Right renal pelvis (tissue), 4 donors: ENCODE data around the gene SERTM1. TPM values are rescaled to one million over a fixed set of nuclear protein-coding genes. Genes with fewer than 3 reads are reported as not detected.
A peak's percentile ranks its signal among the peaks of the same experiment; 100 is the strongest.

Experiments
- DNase-seq, 4 donors: peaks; one replicate each; pipeline ENCODE4 v3.0.0-alpha.2; 2013; ENCODE audit warnings: low read depth in 4 of 4, low spot score in 3 of 4, missing footprints in 1 of 4
- polyA plus RNA-seq, 4 donors: library from polyadenylated mRNA; unstranded; fragments of 120-200 nt; gene quantifications; one replicate each; pipeline ENCODE4 v1.2.1, GENCODE V29; 2013; ENCODE audit not compliant: insufficient read length in 4 of 4

The SERTM1 gene
- polyA plus RNA-seq, 4 donors: 0.32 to 0.72 (median 0.54) TPM

- peak in 2 of 4 donors; percentile 13 to 31 for DNase-seq
These were observed 35.5 kb downstream of the SERTM1 start for GRCh38 chr13:36709136-36709890.

- DNase-seq: no peak
These were observed 36.6 kb downstream of the SERTM1 start for GRCh38 chr13:36710396-36710795.

GRCh38 chr13:36712290-36712689 is 38.5 kb downstream of the SERTM1 start:
- no peak for DNase-seq

GRCh38 chr13:36712770-36713169 is 39.0 kb downstream of the SERTM1 start:
- DNase-seq: peak in 3 of 4 donors; percentile 11 to 27 (median 24)

- DNase-seq: no peak
These were observed 40.1 kb downstream of the SERTM1 start for GRCh38 chr13:36713887-36714286.

GRCh38 chr13:36715841-36716240 is 42.0 kb downstream of the SERTM1 start:
- no peak for DNase-seq

- DNase-seq: no peak
These were observed 43.2 kb downstream of the SERTM1 start for GRCh38 chr13:36717017-36717416.

- DNase-seq: no peak
These were observed 44.2 kb downstream of the SERTM1 start for GRCh38 chr13:36717966-36718545.

- DNase-seq: no peak
These were observed 44.9 kb downstream of the SERTM1 start for GRCh38 chr13:36718686-36719085.

GRCh38 chr13:36724141-36724540 is 50.3 kb downstream of the SERTM1 start:
- no peak for DNase-seq

- no peak for DNase-seq
These were observed 52.1 kb downstream of the SERTM1 start for GRCh38 chr13:36725936-36726335.

- DNase-seq: no peak
These were observed 54.2 kb downstream of the SERTM1 start for GRCh38 chr13:36728006-36728405.

- DNase-seq: peak; percentile 29 to 49 (median 45)
These were observed 62.4 kb downstream of the SERTM1 start for GRCh38 chr13:36736119-36736726.

- DNase-seq: no peak
These were observed 63.8 kb downstream of the SERTM1 start for GRCh38 chr13:36737524-36738083.

GRCh38 chr13:36745436-36745835 is 71.6 kb downstream of the SERTM1 start:
- no peak for DNase-seq

GRCh38 chr13:36746051-36746450 is 72.2 kb downstream of the SERTM1 start:
- DNase-seq: no peak

Other genes starting within 250 kb of the SERTM1 start
- 1 to 10 TPM in 1 of 4 donors, under 1 TPM in 3; 0.71 to 1.1 (median 0.85) TPM for gene CCNA1, start 241.5 kb upstream of the SERTM1 start, polyA plus RNA-seq
- 10 to 100 TPM; 13.8 to 19.2 (median 17.0) TPM for gene RFXAP, start 145.2 kb downstream of the SERTM1 start, polyA plus RNA-seq
- 10 to 100 TPM; 27.2 to 33.8 (median 31.3) TPM for gene SMAD9, start 246.2 kb downstream of the SERTM1 start, polyA plus RNA-seq